ENCODE data around the gene DAPP1. TPM values are rescaled to one million over a fixed set of nuclear protein-coding genes. Genes with fewer than 3 reads are reported as not detected.
"Not testable (repeated sequence)": the region's sequence is repeated elsewhere in the genome, so short reads cannot be mapped to it uniquely, and the experiment has no call there.

DAPP1 gene
- 9.1 TPM for total RNA-seq (ENCODE audit: insufficient read depth, low replicate concordance)

- peak; percentile 35 for DNase-seq (ENCODE audit: low spot score)
These were observed at the start of gene DAPP1 for GRCh38 chr4:99816545-99817308. Gene DAPP1, plus strand, starts transcription at chr4:99816827. Its CDS starts 87 bp downstream, at chr4:99816914.

GRCh38 chr4:99770842-99771241, 45.8 kb upstream of the DAPP1 start:
- DNase-seq (ENCODE audit: low spot score) = not testable (repeated sequence)

- DNase-seq (ENCODE audit: low spot score) = no peak
These were observed 32.7 kb upstream of the DAPP1 start for GRCh38 chr4:99783940-99784339.

GRCh38 chr4:99784842-99785241, 31.8 kb upstream of the DAPP1 start:
- DNase-seq (ENCODE audit: low spot score) = no peak

- DNase-seq (ENCODE audit: low spot score) = no peak
These were observed 25.6 kb upstream of the DAPP1 start for GRCh38 chr4:99790796-99791617.

GRCh38 chr4:99800332-99801004, 16.2 kb upstream of the DAPP1 start:
- no peak for DNase-seq (ENCODE audit: low spot score)

- no peak for DNase-seq (ENCODE audit: low spot score)
These were observed 15.5 kb upstream of the DAPP1 start for GRCh38 chr4:99801005-99801699.

- DNase-seq (ENCODE audit: low spot score) = no peak
These were observed 13.0 kb upstream of the DAPP1 start for GRCh38 chr4:99803566-99804101.

GRCh38 chr4:99806545-99806944, 10.1 kb upstream of the DAPP1 start:
- DNase-seq (ENCODE audit: low spot score) = no peak

GRCh38 chr4:99807666-99808065, 9.0 kb upstream of the DAPP1 start:
- DNase-seq (ENCODE audit: low spot score) = no peak

GRCh38 chr4:99808260-99808857, 8.3 kb upstream of the DAPP1 start:
- peak; percentile 13 for DNase-seq (ENCODE audit: low spot score)

- no peak for DNase-seq (ENCODE audit: low spot score)
These were observed 7.3 kb upstream of the DAPP1 start for GRCh38 chr4:99809326-99809725.

- DNase-seq (ENCODE audit: low spot score) = no peak
These were observed 6.1 kb upstream of the DAPP1 start for GRCh38 chr4:99810536-99810935.

- DNase-seq (ENCODE audit: low spot score) = no peak
These were observed 5.5 kb upstream of the DAPP1 start for GRCh38 chr4:99811117-99811516.

- no peak for DNase-seq (ENCODE audit: low spot score)
These were observed 4.8 kb upstream of the DAPP1 start for GRCh38 chr4:99811850-99812249.

- no peak for DNase-seq (ENCODE audit: low spot score)
These were observed 1.0 kb upstream of the DAPP1 start for GRCh38 chr4:99815597-99816011.

- DNase-seq (ENCODE audit: low spot score) = no peak
These were observed 773 bp downstream of the DAPP1 start for GRCh38 chr4:99817309-99817890.

GRCh38 chr4:99818661-99819060, 2.0 kb downstream of the DAPP1 start:
- no peak for DNase-seq (ENCODE audit: low spot score)

- DNase-seq (ENCODE audit: low spot score) = no peak
These were observed 5.4 kb downstream of the DAPP1 start for GRCh38 chr4:99821918-99822503.

GRCh38 chr4:99822734-99823133, 6.1 kb downstream of the DAPP1 start:
- DNase-seq (ENCODE audit: low spot score) = no peak

Measured in umbilical cord (tissue), 2 donors.